Kidney (tissue), 14 donors: ENCODE measurements around the gene TRIM7. TPM values are rescaled to one million over a fixed set of nuclear protein-coding genes. Genes with fewer than 3 reads are reported as not detected.

Experiments used
- DNase-seq, 5 donors: peaks; one replicate each; pipeline ENCODE4 v3.0.0-alpha.2; 2013 to 2020
- FAIRE-seq: peaks from 2 replicates; lab custom pipeline; 2012; peaks lifted over from hg19 to GRCh38; lab: Jason Lieb, UNC
- H3K27ac ChIP-seq, 2 donors: one replicate each; pipeline ENCODE4 v1.7.0; 2013; ENCODE audit warnings: low read depth in 2 of 2, low read length in 2 of 2, inconsistent platforms in 1 of 2
- H3K27me3 ChIP-seq: one replicate; pipeline ENCODE4 v1.7.1; 2013; ENCODE audit warnings: low read length, inconsistent platforms; ENCODE audit not compliant: control insufficient read depth, insufficient read depth
- H3K36me3 ChIP-seq, 3 donors: one replicate each; pipeline versions ENCODE4 v1.7.0 to v1.7.1; 2013; ENCODE audit warnings: low read length in 3 of 3, control low read depth in 1 of 3, inconsistent platforms in 1 of 3; ENCODE audit not compliant: insufficient read depth in 3 of 3, control insufficient read depth in 2 of 3
- H3K4me1 ChIP-seq, 3 donors: one replicate each; pipeline versions ENCODE4 v1.7.0 to v1.7.1; 2013; ENCODE audit warnings: low read length in 3 of 3, inconsistent platforms in 1 of 3, low read depth in 1 of 3; ENCODE audit not compliant: control insufficient read depth in 2 of 3, insufficient read depth in 2 of 3
- H3K4me3 ChIP-seq, 3 donors: one replicate each; pipeline versions ENCODE4 v1.7.0 to v1.8.1; 2013; ENCODE audit warnings: low read length in 3 of 3, control low read depth in 1 of 3, inconsistent platforms in 1 of 3
- H3K9ac ChIP-seq, 3 donors: one replicate each; pipeline versions ENCODE4 v1.7.0 to v1.7.1; 2013; ENCODE audit warnings: low read length in 3 of 3, control low read depth in 1 of 3, inconsistent platforms in 1 of 3
- H3K9me3 ChIP-seq, 3 donors: one replicate each; pipeline versions ENCODE4 v1.7.0 to v1.7.1; 2013; ENCODE audit warnings: low read length in 3 of 3, control low read depth in 1 of 3, inconsistent platforms in 1 of 3; ENCODE audit not compliant: control insufficient read depth in 2 of 3, insufficient read depth in 1 of 3
- intact Hi-C: fragments of 100-400 bp; cut with DNase I; formaldehyde crosslinking; loops from one replicate; pipeline ENCODE4 v1.11.1; 2022
- polyA plus RNA-seq: library from polyadenylated mRNA; stranded (reverse); fragments of 350-450 nt; fragmentation: Illumina TruSeq; extraction: RNeasy Lipid Tissue Mini Kit (QIAGEN cat#74804); gene quantifications from one replicate; pipeline ENCODE4 v1.2.3, GENCODE V29; 2014; ENCODE audit warnings: low read depth, low replicate concordance; ENCODE audit not compliant: insufficient read depth
- total RNA-seq: library from RNA; stranded (reverse); fragmentation: NEBNext Ultra II Directional; extraction: Animal tissue kit (Norgen Biotek cat#: 25700); gene quantifications from one replicate; pipeline ENCODE4 v1.2.1, GENCODE V29; 2021
- TF ChIP-seq, protein P1 (sequence below): IDR thresholded peaks from 3 replicates; pipeline ENCODE4 v1.5.1; 2012; ENCODE audit warnings: mild to moderate bottlenecking, moderate library complexity, borderline replicate concordance; ENCODE audit not compliant: insufficient read depth; ENCODE audit errors: extremely low read depth
- donor health status: control.
- donor health status: control.
- donor health status: control.
- donor health status: control.
- donor health status: control.
- donor health status: DM: yes; HTN: yes; CAD: no.
- donor health status: Normal renal cell carcinoma (clear cell type).

The TRIM7 gene
- total and polyA plus RNA-seq, 2 donors from 2014 or later, result 5.7 to 6.3 TPM

DNA sequence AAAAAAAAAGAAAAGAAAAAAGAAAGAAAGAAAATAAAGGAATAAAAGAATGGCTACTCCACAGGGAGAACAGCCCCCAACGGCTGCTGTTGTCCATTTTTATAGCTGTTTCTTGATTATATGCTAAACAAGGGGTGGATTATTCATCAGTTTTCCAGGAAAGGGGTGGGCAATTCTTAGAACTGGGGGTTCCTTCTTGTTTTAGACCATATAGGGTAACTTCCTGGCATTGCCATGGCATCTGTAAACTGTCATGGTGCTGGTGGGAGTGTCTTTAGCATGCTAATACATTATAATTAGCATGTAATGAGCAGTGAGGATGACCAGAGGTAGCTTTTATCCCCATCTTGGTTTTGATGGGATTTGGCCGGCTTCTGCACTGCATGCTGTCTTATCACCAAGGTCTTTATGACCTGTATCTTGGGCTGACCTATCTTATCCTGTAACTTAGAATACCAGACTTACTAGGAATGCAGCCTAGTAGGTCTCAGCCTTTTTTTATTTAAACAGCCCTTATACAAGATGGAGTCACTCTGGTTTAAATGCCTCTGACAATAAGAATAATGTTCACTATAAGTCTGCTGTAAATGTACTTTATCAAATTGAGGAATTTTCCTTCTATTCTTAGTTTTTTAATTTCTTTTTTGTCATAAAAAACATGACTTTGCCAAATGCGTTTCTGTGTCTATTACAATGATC lies 28.6 kb downstream of the TRIM7 start:
- Histone ChIP-seq H3K9me3 (no peaks in the 10 kb centered on the region), H3K4me3 (no peak overlapping the region), H3K27me3 (peaks cover 31% of the 10 kb centered on the region), H3K4me1 (no peaks in the 10 kb centered on the region), H3K36me3 (no peaks in the 10 kb centered on the region), H3K27ac (no peak overlapping the region), H3K9ac (no peak overlapping the region)
- DNase-seq (no peak), FAIRE-seq (no peak)
- TF ChIP-seq, protein P1, sequence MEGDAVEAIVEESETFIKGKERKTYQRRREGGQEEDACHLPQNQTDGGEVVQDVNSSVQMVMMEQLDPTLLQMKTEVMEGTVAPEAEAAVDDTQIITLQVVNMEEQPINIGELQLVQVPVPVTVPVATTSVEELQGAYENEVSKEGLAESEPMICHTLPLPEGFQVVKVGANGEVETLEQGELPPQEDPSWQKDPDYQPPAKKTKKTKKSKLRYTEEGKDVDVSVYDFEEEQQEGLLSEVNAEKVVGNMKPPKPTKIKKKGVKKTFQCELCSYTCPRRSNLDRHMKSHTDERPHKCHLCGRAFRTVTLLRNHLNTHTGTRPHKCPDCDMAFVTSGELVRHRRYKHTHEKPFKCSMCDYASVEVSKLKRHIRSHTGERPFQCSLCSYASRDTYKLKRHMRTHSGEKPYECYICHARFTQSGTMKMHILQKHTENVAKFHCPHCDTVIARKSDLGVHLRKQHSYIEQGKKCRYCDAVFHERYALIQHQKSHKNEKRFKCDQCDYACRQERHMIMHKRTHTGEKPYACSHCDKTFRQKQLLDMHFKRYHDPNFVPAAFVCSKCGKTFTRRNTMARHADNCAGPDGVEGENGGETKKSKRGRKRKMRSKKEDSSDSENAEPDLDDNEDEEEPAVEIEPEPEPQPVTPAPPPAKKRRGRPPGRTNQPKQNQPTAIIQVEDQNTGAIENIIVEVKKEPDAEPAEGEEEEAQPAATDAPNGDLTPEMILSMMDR, result no peak
- intact Hi-C loops, result no loop called here

DNA sequence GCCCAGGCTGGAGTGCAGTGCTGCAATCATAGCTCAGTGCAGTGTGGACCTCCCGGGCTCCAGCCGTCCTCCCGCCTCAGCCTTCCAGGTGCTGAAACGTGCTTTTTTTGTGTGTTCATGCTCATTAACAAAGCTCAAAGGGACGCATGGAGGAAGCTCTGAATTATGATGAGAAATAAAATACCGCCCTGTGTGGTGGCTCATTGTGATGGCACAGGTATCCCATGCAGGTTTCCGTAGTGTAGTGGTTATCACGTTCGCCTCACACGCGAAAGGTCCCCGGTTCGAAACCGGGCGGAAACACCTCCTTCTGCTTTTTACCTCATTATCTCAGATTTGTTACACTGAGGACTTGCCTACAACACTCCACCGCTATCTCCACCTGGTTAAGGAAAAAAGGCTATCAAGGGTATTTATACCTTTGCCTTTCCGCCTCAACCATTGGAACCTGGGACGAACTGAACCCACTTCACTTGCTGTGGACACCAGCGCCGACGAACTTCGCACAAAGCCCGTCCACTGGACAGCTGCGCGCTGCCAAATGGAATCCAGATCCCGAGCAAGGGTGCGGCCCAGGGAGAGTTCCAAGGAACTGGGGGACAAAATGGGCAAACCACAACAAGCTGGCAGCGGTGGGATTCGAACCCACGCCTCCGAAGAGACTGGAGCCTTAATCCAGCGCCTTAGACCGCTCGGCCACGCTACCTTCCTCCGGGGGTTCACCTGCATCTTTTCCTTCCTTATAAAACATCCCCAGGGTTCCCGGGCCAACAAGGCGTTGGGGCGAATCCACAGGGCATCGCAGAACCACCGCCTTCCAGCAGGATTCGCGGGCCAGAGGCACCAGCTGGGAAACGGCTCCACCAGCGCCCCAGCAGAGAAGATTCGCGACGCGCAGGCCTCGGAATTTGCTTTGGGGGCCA lies 31.3 kb downstream of the TRIM7 start:
- Histone ChIP-seq H3K36me3 (no peaks in the 10 kb centered on the region), H3K27ac (no peak overlapping the region), H3K9me3 (no peaks in the 10 kb centered on the region), H3K9ac (no peak overlapping the region), H3K4me3 (no peak overlapping the region), H3K27me3 (peaks cover 50% of the 10 kb centered on the region), H3K4me1 (no peaks in the 10 kb centered on the region)
- TF ChIP-seq, protein P1, result no peak
- intact Hi-C loops, result no loop called here
- DNase-seq, result peak in 3 of 5 donors; percentile 30 to 70 (median 56)
- FAIRE-seq, result no peak

DNA sequence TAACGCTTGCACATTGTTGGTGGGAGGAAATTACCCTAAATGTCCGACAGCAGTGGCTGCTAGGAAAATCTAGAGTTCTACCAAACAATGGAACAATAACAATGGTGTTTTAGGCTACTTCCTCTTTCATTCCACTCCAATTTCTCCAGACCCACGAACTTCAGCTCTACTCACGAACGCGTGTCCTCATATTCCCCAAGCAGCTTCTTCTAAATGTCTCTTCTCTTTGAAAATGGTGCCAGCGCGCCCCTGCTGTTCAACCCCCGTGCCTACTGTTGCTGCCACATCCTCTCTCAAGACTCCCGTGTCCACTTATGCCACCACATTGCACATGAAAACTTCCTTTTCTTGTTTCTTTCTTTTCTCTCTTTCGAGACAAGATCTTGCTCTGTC lies 32.0 kb downstream of the TRIM7 start:
- peaks cover 57% of the 10 kb centered on the region for H3K27me3 ChIP-seq
- H3K4me3 ChIP-seq, result no peak overlapping the region
- TF ChIP-seq, protein P1, result no peak
- no peak overlapping the region for H3K27ac ChIP-seq
- no peaks in the 10 kb centered on the region for H3K4me1 ChIP-seq
- no peaks in the 10 kb centered on the region for H3K36me3 ChIP-seq
- H3K9me3 ChIP-seq, result no peaks in the 10 kb centered on the region
- intact Hi-C loops, result no loop called here
- H3K9ac ChIP-seq, result no peak overlapping the region
- no peak for DNase-seq
- FAIRE-seq, result no peak
